ENCODE data around the gene SLC25A21.

DNA sequence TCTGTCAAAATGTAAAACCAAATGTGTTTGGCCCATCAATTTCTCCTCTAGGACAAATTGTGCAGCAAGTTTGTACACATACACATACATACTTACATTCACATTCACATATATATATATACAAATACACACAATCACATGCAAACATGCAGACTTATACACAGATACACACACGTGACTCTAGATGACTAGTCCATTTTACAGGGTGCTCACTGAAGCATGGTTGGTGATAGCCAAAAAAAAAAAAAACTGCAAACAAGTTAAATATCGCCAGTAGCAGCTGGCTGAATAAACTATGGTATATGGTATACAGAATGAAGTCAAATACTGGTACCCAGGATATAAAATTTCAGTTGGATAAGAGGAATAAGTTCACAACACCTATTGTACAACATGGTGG lies 77.9 kb downstream of the SLC25A21 start:
- TF ChIP-seq NR3C1 (IDR thresholded peaks at IDR 0.05): no peak
- no peak for TF ChIP-seq EP300 (IDR thresholded peaks at IDR 0.05)
- TF ChIP-seq, protein P1, sequence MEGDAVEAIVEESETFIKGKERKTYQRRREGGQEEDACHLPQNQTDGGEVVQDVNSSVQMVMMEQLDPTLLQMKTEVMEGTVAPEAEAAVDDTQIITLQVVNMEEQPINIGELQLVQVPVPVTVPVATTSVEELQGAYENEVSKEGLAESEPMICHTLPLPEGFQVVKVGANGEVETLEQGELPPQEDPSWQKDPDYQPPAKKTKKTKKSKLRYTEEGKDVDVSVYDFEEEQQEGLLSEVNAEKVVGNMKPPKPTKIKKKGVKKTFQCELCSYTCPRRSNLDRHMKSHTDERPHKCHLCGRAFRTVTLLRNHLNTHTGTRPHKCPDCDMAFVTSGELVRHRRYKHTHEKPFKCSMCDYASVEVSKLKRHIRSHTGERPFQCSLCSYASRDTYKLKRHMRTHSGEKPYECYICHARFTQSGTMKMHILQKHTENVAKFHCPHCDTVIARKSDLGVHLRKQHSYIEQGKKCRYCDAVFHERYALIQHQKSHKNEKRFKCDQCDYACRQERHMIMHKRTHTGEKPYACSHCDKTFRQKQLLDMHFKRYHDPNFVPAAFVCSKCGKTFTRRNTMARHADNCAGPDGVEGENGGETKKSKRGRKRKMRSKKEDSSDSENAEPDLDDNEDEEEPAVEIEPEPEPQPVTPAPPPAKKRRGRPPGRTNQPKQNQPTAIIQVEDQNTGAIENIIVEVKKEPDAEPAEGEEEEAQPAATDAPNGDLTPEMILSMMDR (IDR thresholded peaks at IDR 0.05): no peak
- TF ChIP-seq, protein P2, sequence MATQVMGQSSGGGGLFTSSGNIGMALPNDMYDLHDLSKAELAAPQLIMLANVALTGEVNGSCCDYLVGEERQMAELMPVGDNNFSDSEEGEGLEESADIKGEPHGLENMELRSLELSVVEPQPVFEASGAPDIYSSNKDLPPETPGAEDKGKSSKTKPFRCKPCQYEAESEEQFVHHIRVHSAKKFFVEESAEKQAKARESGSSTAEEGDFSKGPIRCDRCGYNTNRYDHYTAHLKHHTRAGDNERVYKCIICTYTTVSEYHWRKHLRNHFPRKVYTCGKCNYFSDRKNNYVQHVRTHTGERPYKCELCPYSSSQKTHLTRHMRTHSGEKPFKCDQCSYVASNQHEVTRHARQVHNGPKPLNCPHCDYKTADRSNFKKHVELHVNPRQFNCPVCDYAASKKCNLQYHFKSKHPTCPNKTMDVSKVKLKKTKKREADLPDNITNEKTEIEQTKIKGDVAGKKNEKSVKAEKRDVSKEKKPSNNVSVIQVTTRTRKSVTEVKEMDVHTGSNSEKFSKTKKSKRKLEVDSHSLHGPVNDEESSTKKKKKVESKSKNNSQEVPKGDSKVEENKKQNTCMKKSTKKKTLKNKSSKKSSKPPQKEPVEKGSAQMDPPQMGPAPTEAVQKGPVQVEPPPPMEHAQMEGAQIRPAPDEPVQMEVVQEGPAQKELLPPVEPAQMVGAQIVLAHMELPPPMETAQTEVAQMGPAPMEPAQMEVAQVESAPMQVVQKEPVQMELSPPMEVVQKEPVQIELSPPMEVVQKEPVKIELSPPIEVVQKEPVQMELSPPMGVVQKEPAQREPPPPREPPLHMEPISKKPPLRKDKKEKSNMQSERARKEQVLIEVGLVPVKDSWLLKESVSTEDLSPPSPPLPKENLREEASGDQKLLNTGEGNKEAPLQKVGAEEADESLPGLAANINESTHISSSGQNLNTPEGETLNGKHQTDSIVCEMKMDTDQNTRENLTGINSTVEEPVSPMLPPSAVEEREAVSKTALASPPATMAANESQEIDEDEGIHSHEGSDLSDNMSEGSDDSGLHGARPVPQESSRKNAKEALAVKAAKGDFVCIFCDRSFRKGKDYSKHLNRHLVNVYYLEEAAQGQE (IDR thresholded peaks at IDR 0.05): no peak
- TF ChIP-seq JUNB (IDR thresholded peaks at IDR 0.05): no peak
- no peak for TF ChIP-seq RNF2 (IDR thresholded peaks at IDR 0.05; ENCODE audit: borderline replicate concordance, low read depth)
- no peak for TF ChIP-seq RFX5 (IDR thresholded peaks at IDR 0.05)
- TF ChIP-seq POLR2A (IDR thresholded peaks at IDR 0.05; ENCODE audit: low read length): no peak
- no peak for TF ChIP-seq NPAS2 (CRISPR knock-in tag; IDR thresholded peaks at IDR 0.05; ENCODE audit: borderline replicate concordance)
- TF ChIP-seq, protein P3, sequence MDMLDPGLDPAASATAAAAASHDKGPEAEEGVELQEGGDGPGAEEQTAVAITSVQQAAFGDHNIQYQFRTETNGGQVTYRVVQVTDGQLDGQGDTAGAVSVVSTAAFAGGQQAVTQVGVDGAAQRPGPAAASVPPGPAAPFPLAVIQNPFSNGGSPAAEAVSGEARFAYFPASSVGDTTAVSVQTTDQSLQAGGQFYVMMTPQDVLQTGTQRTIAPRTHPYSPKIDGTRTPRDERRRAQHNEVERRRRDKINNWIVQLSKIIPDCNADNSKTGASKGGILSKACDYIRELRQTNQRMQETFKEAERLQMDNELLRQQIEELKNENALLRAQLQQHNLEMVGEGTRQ (IDR thresholded peaks at IDR 0.05): no peak
- TF ChIP-seq ESRRA (IDR thresholded peaks at IDR 0.05; ENCODE audit: borderline replicate concordance, low read length): no peak
- TF ChIP-seq JUN (IDR thresholded peaks at IDR 0.05): no peak
